ENCODE measurements around the gene FAM131B.
A peak's percentile ranks its signal among the peaks of the same experiment; 100 is the strongest.

Gene FAM131B

DNA sequence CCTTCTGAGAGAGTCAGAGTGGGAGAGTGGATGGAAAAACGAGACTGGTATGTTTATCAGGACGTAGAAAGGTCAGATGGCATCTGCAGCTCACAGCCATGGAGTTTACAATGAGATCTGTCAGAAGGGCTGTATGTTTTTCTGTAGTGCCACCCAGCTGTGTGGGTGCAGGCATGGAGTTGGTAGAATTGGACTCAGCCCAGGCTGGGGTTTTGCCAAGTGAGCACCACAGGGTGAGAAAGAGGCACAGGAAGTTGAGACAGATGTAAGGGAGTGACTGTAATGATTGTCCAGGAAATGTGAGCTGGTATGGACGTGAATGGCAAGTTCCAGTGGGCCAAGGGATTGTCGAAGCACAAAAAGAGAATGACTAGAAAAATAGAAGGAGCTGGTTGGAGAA lies 9.6 kb upstream of the FAM131B start:
- Histone ChIP-seq H3K4me1 (ENCODE audit: control insufficient read depth in 1 of 2, insufficient read depth in 2 of 2, low read length in 2 of 2) (peaks cover 31 to 46% of the 10 kb centered on the region in 2 donors), H3K9ac (ENCODE audit: low read depth in 1 of 2, low read length in 2 of 2) (no peak overlapping the region), H3K27me3 (ENCODE audit: control insufficient read depth in 1 of 2, insufficient read depth in 2 of 2, low read length in 2 of 2) (no peaks in the 10 kb centered on the region), H3K36me3 (ENCODE audit: control insufficient read depth in 1 of 2, insufficient read depth in 2 of 2, low read length in 2 of 2) (no peaks in the 10 kb centered on the region), H3K4me3 (ENCODE audit: low read depth in 1 of 2, low read length in 2 of 2) (no peak overlapping the region), H3K9me3 (ENCODE audit: control insufficient read depth in 1 of 2, low read length in 2 of 2) (no peaks in the 10 kb centered on the region), H3K27ac (ENCODE audit: low read depth, low read length) (no peak overlapping the region)

DNA sequence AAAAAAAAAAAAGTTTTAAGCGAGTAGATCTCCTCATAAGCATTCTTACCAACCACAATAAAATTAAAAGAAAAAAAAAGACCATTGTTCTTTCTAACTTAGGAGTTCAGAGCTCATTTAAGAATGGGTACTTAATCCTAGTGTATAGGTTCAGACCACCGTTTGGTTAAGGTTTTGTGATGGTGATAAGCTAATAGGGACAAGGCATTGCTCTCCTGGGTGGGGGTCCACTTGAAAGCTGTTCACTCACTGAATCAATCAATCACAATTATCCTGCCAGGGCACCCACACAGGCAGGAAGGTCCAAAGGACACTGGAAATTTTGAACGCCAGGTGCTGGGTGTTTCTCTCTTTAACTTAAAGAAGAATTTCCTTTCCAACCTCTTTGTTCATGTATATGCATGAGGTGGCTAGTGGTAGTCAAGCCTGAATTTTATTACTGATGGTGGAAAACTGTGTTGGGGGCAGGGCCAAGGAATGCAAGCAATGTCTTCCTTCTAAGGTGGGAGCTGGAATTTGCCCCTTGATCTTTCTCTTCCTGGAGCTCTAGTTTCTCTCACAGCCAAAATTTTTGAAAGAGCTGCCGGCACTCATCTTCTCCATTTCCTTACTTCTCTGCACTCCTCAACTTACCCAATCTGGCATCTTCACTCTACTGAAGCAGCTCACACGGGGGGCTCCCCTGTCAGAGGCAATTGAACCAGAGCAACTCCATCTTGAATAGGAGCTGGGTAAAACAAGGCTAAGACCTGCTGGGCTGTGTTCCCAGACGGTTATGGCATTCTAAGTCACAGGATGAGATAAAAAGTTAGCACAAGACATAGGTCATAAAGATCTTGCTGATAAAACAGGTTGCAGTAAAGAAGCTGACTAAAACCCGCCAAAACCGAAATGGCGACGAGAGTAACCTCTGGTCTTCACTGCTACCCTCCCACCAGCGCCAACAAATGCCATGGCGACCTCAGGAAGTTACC lies 7.5 kb upstream of the FAM131B start:
- Histone ChIP-seq H3K9ac (ENCODE audit: low read depth in 1 of 2, low read length in 2 of 2) (no peak overlapping the region), H3K36me3 (ENCODE audit: control insufficient read depth in 1 of 2, insufficient read depth in 2 of 2, low read length in 2 of 2) (no peaks in the 10 kb centered on the region), H3K4me1 (ENCODE audit: control insufficient read depth in 1 of 2, insufficient read depth in 2 of 2, low read length in 2 of 2) (peaks cover 20 to 35% of the 10 kb centered on the region in 2 donors), H3K9me3 (ENCODE audit: control insufficient read depth in 1 of 2, low read length in 2 of 2) (no peaks in the 10 kb centered on the region), H3K27ac (ENCODE audit: low read depth, low read length) (no peak overlapping the region), H3K27me3 (ENCODE audit: control insufficient read depth in 1 of 2, insufficient read depth in 2 of 2, low read length in 2 of 2) (no peaks in the 10 kb centered on the region), H3K4me3 (ENCODE audit: low read depth in 1 of 2, low read length in 2 of 2) (no peak overlapping the region)

DNA sequence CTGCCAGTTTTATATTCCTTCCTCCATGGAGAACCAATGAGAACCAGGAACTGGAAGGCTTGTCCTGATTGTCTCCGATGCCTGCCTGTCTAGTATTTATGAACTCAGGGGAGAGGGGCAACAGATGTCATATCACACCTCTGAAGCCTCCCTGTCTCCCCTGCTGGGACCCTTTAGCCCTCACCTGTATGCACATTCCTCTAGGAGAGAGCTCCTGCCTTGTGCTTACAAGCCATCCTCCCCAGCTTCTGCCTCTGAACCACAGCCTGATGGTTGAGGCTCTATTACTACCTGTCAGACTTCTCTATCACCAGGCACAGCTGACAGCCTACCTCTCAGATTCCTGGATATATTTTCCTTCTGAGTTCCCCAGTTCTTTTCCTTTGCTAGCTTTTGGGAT lies 5.9 kb upstream of the FAM131B start:
- Histone ChIP-seq H3K4me3 (ENCODE audit: low read depth in 1 of 2, low read length in 2 of 2) (no peak overlapping the region), H3K9me3 (ENCODE audit: control insufficient read depth in 1 of 2, low read length in 2 of 2) (no peaks in the 10 kb centered on the region), H3K4me1 (ENCODE audit: control insufficient read depth in 1 of 2, insufficient read depth in 2 of 2, low read length in 2 of 2) (peaks cover 20 to 34% of the 10 kb centered on the region in 2 donors), H3K27me3 (ENCODE audit: control insufficient read depth in 1 of 2, insufficient read depth in 2 of 2, low read length in 2 of 2) (peaks cover 6 to 10% of the 10 kb centered on the region in 2 donors), H3K27ac (ENCODE audit: low read depth, low read length) (peak overlapping the region; percentile 1), H3K36me3 (ENCODE audit: control insufficient read depth in 1 of 2, insufficient read depth in 2 of 2, low read length in 2 of 2) (no peaks in the 10 kb centered on the region), H3K9ac (ENCODE audit: low read depth in 1 of 2, low read length in 2 of 2) (no peak overlapping the region)

DNA sequence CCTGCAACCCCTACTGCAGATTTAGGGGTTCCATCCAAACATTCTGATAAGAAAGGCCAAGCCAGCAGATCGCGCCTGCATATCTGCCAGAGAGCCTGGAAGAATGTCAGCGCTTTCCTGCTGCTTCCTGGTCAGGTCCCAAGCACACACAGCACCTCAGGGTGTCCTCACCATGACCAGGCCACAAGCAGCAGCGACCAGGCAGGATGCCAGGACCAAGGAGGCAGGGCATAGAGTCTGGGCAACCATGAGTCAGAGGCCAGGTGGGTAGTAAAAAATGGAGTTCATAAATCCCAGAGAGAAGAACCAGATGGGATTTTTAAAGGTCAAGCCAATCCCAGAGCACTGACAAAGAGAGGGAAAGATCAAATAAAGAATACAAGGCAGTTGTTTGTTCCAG lies 5.5 kb upstream of the FAM131B start:
- Histone ChIP-seq H3K9me3 (ENCODE audit: control insufficient read depth in 1 of 2, low read length in 2 of 2) (no peaks in the 10 kb centered on the region), H3K4me1 (ENCODE audit: control insufficient read depth in 1 of 2, insufficient read depth in 2 of 2, low read length in 2 of 2) (peaks cover 20 to 34% of the 10 kb centered on the region in 2 donors), H3K36me3 (ENCODE audit: control insufficient read depth in 1 of 2, insufficient read depth in 2 of 2, low read length in 2 of 2) (no peaks in the 10 kb centered on the region), H3K27ac (ENCODE audit: low read depth, low read length) (no peak overlapping the region), H3K4me3 (ENCODE audit: low read depth in 1 of 2, low read length in 2 of 2) (no peak overlapping the region), H3K27me3 (ENCODE audit: control insufficient read depth in 1 of 2, insufficient read depth in 2 of 2, low read length in 2 of 2) (peaks cover 10 to 14% of the 10 kb centered on the region in 2 donors), H3K9ac (ENCODE audit: low read depth in 1 of 2, low read length in 2 of 2) (no peak overlapping the region)

DNA sequence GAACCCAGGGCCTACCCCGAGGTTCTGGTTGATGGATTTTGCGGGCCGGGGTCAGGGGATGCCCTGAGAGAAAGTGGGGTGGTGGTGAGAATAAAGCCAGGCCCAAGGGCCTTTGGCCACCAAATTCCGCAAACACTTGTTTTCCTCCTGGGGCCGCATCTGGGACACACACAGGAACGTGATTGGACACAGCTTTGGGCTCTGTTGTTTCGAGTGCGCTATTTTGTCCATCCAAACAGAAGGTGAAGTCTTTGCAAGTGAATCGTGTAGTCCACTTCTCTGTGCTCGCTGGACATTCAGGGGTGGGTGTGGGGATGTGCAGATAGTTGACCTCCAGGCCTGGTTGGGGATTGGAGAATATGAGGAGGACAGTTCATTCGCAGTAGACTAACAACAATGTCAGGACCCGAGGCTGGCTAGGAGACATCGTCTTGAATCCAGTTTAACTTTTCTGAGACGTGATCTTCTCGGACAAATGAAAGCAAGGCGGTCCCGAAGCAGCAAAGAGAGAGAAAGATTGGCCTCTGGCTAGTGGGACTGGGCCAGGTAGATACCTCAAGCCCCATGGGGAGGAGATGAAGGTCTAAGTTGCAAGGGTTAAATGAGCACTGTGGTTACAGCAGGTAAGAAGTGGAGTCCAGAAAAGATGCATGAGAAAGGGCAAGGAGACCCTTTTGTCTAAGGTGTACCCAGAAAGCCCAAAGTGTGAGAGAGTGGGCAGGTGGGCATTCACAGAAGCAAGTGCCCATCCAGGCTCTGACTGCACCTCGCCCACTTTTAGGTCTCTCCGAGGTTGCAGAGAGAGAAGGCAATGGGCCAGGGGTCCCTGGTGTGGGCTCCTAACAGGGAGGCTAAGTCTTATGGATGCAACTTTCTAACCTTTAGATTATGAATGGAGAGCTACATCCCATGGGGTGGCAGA lies 764 bp upstream of the FAM131B start:
- Histone ChIP-seq H3K27me3 (ENCODE audit: control insufficient read depth in 1 of 2, insufficient read depth in 2 of 2, low read length in 2 of 2) (peaks cover 16% of the 10 kb centered on the region in 2 donors), H3K9ac (ENCODE audit: low read depth in 1 of 2, low read length in 2 of 2) (no peak overlapping the region), H3K36me3 (ENCODE audit: control insufficient read depth in 1 of 2, insufficient read depth in 2 of 2, low read length in 2 of 2) (no peaks in the 10 kb centered on the region)

DNA sequence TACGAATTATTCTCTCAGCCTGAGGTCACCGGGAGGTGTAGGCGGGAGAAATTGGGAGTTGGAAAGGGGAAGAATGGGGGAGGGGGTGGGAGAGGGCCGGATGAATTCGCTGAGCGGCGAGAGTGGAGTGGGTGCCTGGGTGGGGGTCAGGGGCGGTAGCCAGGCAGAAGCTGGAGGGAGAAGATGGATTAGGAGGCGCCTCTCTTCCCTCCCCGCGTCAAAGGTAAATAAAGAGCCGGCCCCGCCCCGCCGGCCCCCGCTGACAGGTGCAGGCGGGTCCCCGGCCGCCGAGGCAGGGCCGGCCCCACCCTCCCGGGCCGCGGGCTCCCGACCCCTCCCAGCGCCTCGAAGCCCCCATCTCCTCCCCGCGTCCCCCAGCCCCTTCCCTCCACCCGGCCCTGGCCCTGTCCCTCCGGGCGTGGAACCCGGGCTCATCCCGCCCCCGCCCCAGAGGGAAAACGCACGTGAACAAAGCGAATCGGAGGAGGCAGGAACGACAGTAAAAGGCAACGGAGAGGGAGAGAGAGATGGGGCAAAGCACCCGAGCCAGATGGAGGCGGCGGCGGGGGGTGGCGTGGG lies 872 bp downstream of the FAM131B start:
- H3K9ac ChIP-seq (ENCODE audit: low read depth in 1 of 2, low read length in 2 of 2) = no peak overlapping the region
- peaks cover 16% of the 10 kb centered on the region in 2 donors for H3K27me3 ChIP-seq (ENCODE audit: control insufficient read depth in 1 of 2, insufficient read depth in 2 of 2, low read length in 2 of 2)
- peak overlapping the region in 1 of 2 donors; percentile 66 for H3K4me3 ChIP-seq (ENCODE audit: low read depth in 1 of 2, low read length in 2 of 2)
- no peaks in the 10 kb centered on the region for H3K4me1 ChIP-seq (ENCODE audit: control insufficient read depth in 1 of 2, insufficient read depth in 2 of 2, low read length in 2 of 2)
- no peaks in the 10 kb centered on the region for H3K9me3 ChIP-seq (ENCODE audit: control insufficient read depth in 1 of 2, low read length in 2 of 2)
- H3K36me3 ChIP-seq (ENCODE audit: control insufficient read depth in 1 of 2, insufficient read depth in 2 of 2, low read length in 2 of 2) = no peaks in the 10 kb centered on the region
- no peak overlapping the region for H3K27ac ChIP-seq (ENCODE audit: low read depth, low read length)

More for the DNA sequence above, 764 bp upstream of the FAM131B start:
- H3K4me1 ChIP-seq (ENCODE audit: control insufficient read depth in 1 of 2, insufficient read depth in 2 of 2, low read length in 2 of 2) = peaks cover 3 to 8% of the 10 kb centered on the region in 2 donors
- H3K27ac ChIP-seq (ENCODE audit: low read depth, low read length) = no peak overlapping the region
- no peaks in the 10 kb centered on the region for H3K9me3 ChIP-seq (ENCODE audit: control insufficient read depth in 1 of 2, low read length in 2 of 2)
- H3K4me3 ChIP-seq (ENCODE audit: low read depth in 1 of 2, low read length in 2 of 2) = peak overlapping the region in 1 of 2 donors; percentile 16

DNA sequence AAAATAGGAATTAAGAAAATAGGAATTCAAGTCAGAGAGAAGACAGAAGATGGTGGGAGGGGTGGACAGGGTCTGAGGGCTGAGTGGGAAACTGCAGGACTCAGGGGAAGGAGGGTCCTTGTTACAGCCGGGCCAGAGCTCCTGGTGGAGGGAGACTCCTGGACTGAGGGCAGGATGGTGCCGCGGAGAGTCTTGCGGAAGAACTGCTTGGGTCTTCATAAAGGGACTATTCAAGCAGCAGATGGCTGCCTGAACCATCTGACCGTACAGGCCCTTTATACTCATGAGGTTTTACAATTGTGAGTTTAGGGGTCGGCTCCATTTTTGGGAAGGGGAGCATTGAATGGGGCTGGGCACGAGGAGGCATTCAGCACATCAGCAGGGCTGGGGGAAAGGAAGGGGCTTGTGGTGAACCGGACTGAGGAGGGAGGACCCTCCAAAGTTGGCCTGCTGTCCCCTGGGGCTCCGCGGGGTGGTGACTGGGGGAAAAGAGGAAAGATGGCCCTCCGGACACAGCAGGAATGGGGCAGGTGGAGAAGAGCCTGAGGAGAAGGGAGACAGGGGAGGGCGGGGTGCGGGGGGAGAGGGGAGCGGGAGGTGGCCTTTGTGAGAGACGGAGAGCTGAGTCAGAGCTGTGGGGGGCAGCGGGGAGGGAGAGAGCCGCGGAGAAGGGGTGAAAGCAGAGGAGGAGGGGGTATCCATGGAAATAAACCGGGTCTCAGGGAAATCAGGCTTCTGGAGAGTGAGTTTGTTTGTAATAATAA lies 1.5 kb downstream of the FAM131B start:
- Histone ChIP-seq H3K9ac (ENCODE audit: low read depth in 1 of 2, low read length in 2 of 2) (no peak overlapping the region), H3K4me3 (ENCODE audit: low read depth in 1 of 2, low read length in 2 of 2) (no peak overlapping the region), H3K27me3 (ENCODE audit: control insufficient read depth in 1 of 2, insufficient read depth in 2 of 2, low read length in 2 of 2) (peaks cover 16% of the 10 kb centered on the region in 2 donors), H3K4me1 (ENCODE audit: control insufficient read depth in 1 of 2, insufficient read depth in 2 of 2, low read length in 2 of 2) (no peaks in the 10 kb centered on the region), H3K27ac (ENCODE audit: low read depth, low read length) (no peak overlapping the region), H3K9me3 (ENCODE audit: control insufficient read depth in 1 of 2, low read length in 2 of 2) (no peaks in the 10 kb centered on the region), H3K36me3 (ENCODE audit: control insufficient read depth in 1 of 2, insufficient read depth in 2 of 2, low read length in 2 of 2) (no peaks in the 10 kb centered on the region)

DNA sequence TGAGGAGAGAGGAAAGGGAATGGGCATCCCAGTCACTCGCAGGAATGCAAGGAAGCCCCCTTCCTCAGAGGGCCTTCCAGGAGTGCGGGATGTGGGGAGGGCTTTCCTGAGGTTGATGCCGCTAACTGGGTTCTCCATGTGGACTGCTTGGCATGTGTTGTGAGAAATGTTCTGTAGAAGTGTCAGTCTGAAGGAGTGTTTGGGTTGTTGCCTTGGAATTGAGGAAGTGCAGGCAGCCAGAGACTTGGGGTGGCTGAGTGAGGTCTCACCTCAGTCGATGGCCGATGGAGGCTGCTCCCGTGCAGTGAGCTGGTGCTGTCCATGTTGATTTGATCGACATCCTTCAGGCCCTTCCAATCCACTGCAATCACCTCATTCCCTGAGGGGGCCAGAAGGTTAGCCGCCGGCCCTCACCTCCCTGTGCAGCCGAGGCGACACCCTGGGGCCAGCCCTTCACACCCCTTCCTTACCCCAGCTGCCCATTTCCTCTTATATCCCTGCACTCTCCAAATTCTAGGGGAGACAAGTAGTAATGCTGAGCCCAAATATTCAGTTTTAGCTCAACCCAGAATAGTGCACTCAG lies 2.7 kb downstream of the FAM131B start:
- Histone ChIP-seq H3K4me1 (ENCODE audit: control insufficient read depth in 1 of 2, insufficient read depth in 2 of 2, low read length in 2 of 2) (no peaks in the 10 kb centered on the region), H3K9me3 (ENCODE audit: control insufficient read depth in 1 of 2, low read length in 2 of 2) (no peaks in the 10 kb centered on the region), H3K27ac (ENCODE audit: low read depth, low read length) (no peak overlapping the region), H3K27me3 (ENCODE audit: control insufficient read depth in 1 of 2, insufficient read depth in 2 of 2, low read length in 2 of 2) (peaks cover 16% of the 10 kb centered on the region in 2 donors), H3K36me3 (ENCODE audit: control insufficient read depth in 1 of 2, insufficient read depth in 2 of 2, low read length in 2 of 2) (no peaks in the 10 kb centered on the region), H3K9ac (ENCODE audit: low read depth in 1 of 2, low read length in 2 of 2) (no peak overlapping the region), H3K4me3 (ENCODE audit: low read depth in 1 of 2, low read length in 2 of 2) (no peak overlapping the region)

DNA sequence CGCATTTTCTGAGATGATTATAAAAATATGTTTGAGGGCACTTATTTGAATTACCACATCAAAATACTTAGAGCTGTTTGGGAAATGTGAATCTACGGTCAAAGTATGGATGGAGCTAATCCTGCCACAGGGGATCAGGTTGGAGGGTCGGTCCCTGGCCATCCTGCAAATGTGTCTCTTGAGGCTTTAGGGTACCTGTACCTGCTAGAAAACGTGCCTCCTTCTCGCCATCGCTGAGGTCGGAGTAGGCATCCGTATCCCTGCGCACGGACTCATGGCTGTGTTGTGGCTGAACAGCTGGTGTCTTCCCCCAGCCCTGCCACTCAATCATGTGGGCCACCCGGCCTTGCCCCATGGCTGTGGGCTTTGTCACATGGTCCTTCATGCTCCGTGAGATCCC lies 3.9 kb downstream of the FAM131B start:
- peaks cover 9 to 13% of the 10 kb centered on the region in 2 donors for H3K27me3 ChIP-seq (ENCODE audit: control insufficient read depth in 1 of 2, insufficient read depth in 2 of 2, low read length in 2 of 2)
- no peaks in the 10 kb centered on the region for H3K9me3 ChIP-seq (ENCODE audit: control insufficient read depth in 1 of 2, low read length in 2 of 2)

More for the DNA sequence above, 3.9 kb downstream of the FAM131B start:
- Histone ChIP-seq H3K27ac (ENCODE audit: low read depth, low read length) (no peak overlapping the region), H3K4me3 (ENCODE audit: low read depth in 1 of 2, low read length in 2 of 2) (no peak overlapping the region), H3K4me1 (ENCODE audit: control insufficient read depth in 1 of 2, insufficient read depth in 2 of 2, low read length in 2 of 2) (no peaks in the 10 kb centered on the region), H3K36me3 (ENCODE audit: control insufficient read depth in 1 of 2, insufficient read depth in 2 of 2, low read length in 2 of 2) (no peaks in the 10 kb centered on the region), H3K9ac (ENCODE audit: low read depth in 1 of 2, low read length in 2 of 2) (no peak overlapping the region)

Measured in duodenal mucosa (tissue), 2 donors.